Muscle layer of duodenum (tissue), 2 donors: ENCODE data around the gene TTC9B.

Source experiments
- H3K27ac ChIP-seq: one replicate; pipeline ENCODE4 v1.7.0; 2013; ENCODE audit warnings: mild to moderate bottlenecking, low read length
- H3K27me3 ChIP-seq: one replicate; pipeline ENCODE4 v1.7.0; 2013; ENCODE audit warnings: low read depth, mild to moderate bottlenecking, control low read depth, low read length
- H3K36me3 ChIP-seq, 2 donors: one replicate each; pipeline ENCODE4 v1.7.0; 2013; ENCODE audit warnings: low read length in 2 of 2, control low read depth in 1 of 2, mild to moderate bottlenecking in 1 of 2; ENCODE audit not compliant: insufficient read depth in 2 of 2, control insufficient read depth in 1 of 2
- H3K4me1 ChIP-seq, 2 donors: one replicate each; pipeline ENCODE4 v1.7.0; 2013; ENCODE audit warnings: low read length in 2 of 2, mild to moderate bottlenecking in 2 of 2, control low read depth in 1 of 2, moderate library complexity in 1 of 2; ENCODE audit not compliant: insufficient read depth in 2 of 2, control insufficient read depth in 1 of 2
- H3K4me3 ChIP-seq, 2 donors: one replicate each; pipeline ENCODE4 v1.7.0; 2013; ENCODE audit warnings: low read length in 2 of 2, low read depth in 1 of 2, mild to moderate bottlenecking in 1 of 2
- H3K9me3 ChIP-seq, 2 donors: one replicate each; pipeline ENCODE4 v1.7.0; 2013; ENCODE audit warnings: low read length in 2 of 2, control low read depth in 1 of 2, mild to moderate bottlenecking in 1 of 2; ENCODE audit not compliant: control insufficient read depth in 1 of 2
- donor health status: healthy.

The TTC9B gene

GRCh38 chr19:40257096-40257517, 38.9 kb upstream of the TTC9B start:
- H3K4me1 ChIP-seq, result peaks cover 0 to 6% of the 10 kb centered on the region in 2 donors
- no peaks in the 10 kb centered on the region for H3K9me3 ChIP-seq
- H3K4me3 ChIP-seq, result no peak overlapping the region
- peaks cover 20 to 34% of the 10 kb centered on the region in 2 donors for H3K36me3 ChIP-seq
- H3K27me3 ChIP-seq, result no peaks in the 10 kb centered on the region
- H3K27ac ChIP-seq, result no peak overlapping the region

- H3K36me3 ChIP-seq, result peaks cover 20 to 34% of the 10 kb centered on the region in 2 donors
- H3K4me3 ChIP-seq, result no peak overlapping the region
- H3K4me1 ChIP-seq, result peaks cover 0 to 6% of the 10 kb centered on the region in 2 donors
- H3K27me3 ChIP-seq, result no peaks in the 10 kb centered on the region
- H3K27ac ChIP-seq, result no peak overlapping the region
- H3K9me3 ChIP-seq, result no peaks in the 10 kb centered on the region
These were observed 38.3 kb upstream of the TTC9B start for GRCh38 chr19:40256512-40256911.

GRCh38 chr19:40255619-40256166, 37.5 kb upstream of the TTC9B start:
- H3K9me3 ChIP-seq, result no peaks in the 10 kb centered on the region
- H3K27me3 ChIP-seq, result no peaks in the 10 kb centered on the region
- H3K4me1 ChIP-seq, result peaks cover 0 to 6% of the 10 kb centered on the region in 2 donors
- no peak overlapping the region for H3K27ac ChIP-seq
- H3K4me3 ChIP-seq, result no peak overlapping the region
- H3K36me3 ChIP-seq, result peaks cover 20 to 34% of the 10 kb centered on the region in 2 donors

- Histone ChIP-seq H3K36me3 (peaks cover 21 to 37% of the 10 kb centered on the region in 2 donors), H3K4me1 (peaks cover 0 to 6% of the 10 kb centered on the region in 2 donors), H3K27ac (no peak overlapping the region), H3K9me3 (no peaks in the 10 kb centered on the region), H3K27me3 (no peaks in the 10 kb centered on the region), H3K4me3 (no peak overlapping the region)
These were observed 36.7 kb upstream of the TTC9B start for GRCh38 chr19:40254714-40255418.

- peaks cover 0 to 6% of the 10 kb centered on the region in 2 donors for H3K4me1 ChIP-seq
- no peak overlapping the region for H3K27ac ChIP-seq
- peaks cover 24 to 41% of the 10 kb centered on the region in 2 donors for H3K36me3 ChIP-seq
- no peaks in the 10 kb centered on the region for H3K9me3 ChIP-seq
- H3K4me3 ChIP-seq, result no peak overlapping the region
- H3K27me3 ChIP-seq, result no peaks in the 10 kb centered on the region
These were observed 35.5 kb upstream of the TTC9B start for GRCh38 chr19:40253611-40254092.

- Histone ChIP-seq H3K27me3 (no peaks in the 10 kb centered on the region), H3K27ac (no peak overlapping the region), H3K36me3 (peaks cover 24 to 39% of the 10 kb centered on the region in 2 donors), H3K9me3 (no peaks in the 10 kb centered on the region), H3K4me1 (peaks cover 0 to 6% of the 10 kb centered on the region in 2 donors), H3K4me3 (no peak overlapping the region)
These were observed 34.2 kb upstream of the TTC9B start for GRCh38 chr19:40252395-40252794.

GRCh38 chr19:40251991-40252390, 33.8 kb upstream of the TTC9B start:
- Histone ChIP-seq H3K4me3 (no peak overlapping the region), H3K4me1 (peaks cover 0 to 6% of the 10 kb centered on the region in 2 donors), H3K27ac (no peak overlapping the region), H3K36me3 (peaks cover 24 to 35% of the 10 kb centered on the region in 2 donors), H3K27me3 (no peaks in the 10 kb centered on the region), H3K9me3 (no peaks in the 10 kb centered on the region)

GRCh38 chr19:40251244-40251643, 33.1 kb upstream of the TTC9B start:
- H3K36me3 ChIP-seq, result peaks cover 19 to 28% of the 10 kb centered on the region in 2 donors
- no peak overlapping the region for H3K4me3 ChIP-seq
- peaks cover 0 to 10% of the 10 kb centered on the region in 2 donors for H3K4me1 ChIP-seq
- H3K27me3 ChIP-seq, result no peaks in the 10 kb centered on the region
- H3K27ac ChIP-seq, result no peak overlapping the region
- H3K9me3 ChIP-seq, result no peaks in the 10 kb centered on the region

- H3K27me3 ChIP-seq, result no peaks in the 10 kb centered on the region
- peaks cover 6 to 13% of the 10 kb centered on the region in 2 donors for H3K36me3 ChIP-seq
- no peak overlapping the region for H3K4me3 ChIP-seq
- H3K4me1 ChIP-seq, result peaks cover 2 to 18% of the 10 kb centered on the region in 2 donors
- no peaks in the 10 kb centered on the region for H3K9me3 ChIP-seq
- no peak overlapping the region for H3K27ac ChIP-seq
These were observed 31.6 kb upstream of the TTC9B start for GRCh38 chr19:40249781-40250180.

GRCh38 chr19:40249201-40249600, 31.0 kb upstream of the TTC9B start:
- no peaks in the 10 kb centered on the region for H3K9me3 ChIP-seq
- H3K27me3 ChIP-seq, result no peaks in the 10 kb centered on the region
- H3K36me3 ChIP-seq, result peaks cover 3 to 11% of the 10 kb centered on the region in 2 donors
- H3K27ac ChIP-seq, result no peak overlapping the region
- H3K4me1 ChIP-seq, result peaks cover 2 to 21% of the 10 kb centered on the region in 2 donors
- H3K4me3 ChIP-seq, result no peak overlapping the region

GRCh38 chr19:40247735-40248262, 29.6 kb upstream of the TTC9B start:
- Histone ChIP-seq H3K36me3 (peaks cover 3 to 7% of the 10 kb centered on the region in 2 donors), H3K27ac (no peak overlapping the region), H3K4me3 (no peak overlapping the region), H3K4me1 (peaks cover 2 to 16% of the 10 kb centered on the region in 2 donors), H3K9me3 (no peaks in the 10 kb centered on the region), H3K27me3 (no peaks in the 10 kb centered on the region)
